Stimulated activated CD8-positive, alpha-beta memory T cell treated with anti-CD3 and anti-CD28 coated beads, Interleukin-7, amount 100 ng/mL, for 24 hours (primary cell): ENCODE data around the gene ANO9.
A peak's percentile ranks its signal among the peaks of the same experiment; 100 is the strongest.
"Not testable (repeated sequence)": the region's sequence is repeated elsewhere in the genome, so short reads cannot be mapped to it uniquely, and the experiment has no call there.

ENCODE experiments used
- DNase-seq: peaks from one replicate; pipeline ENCODE4 v3.0.0-alpha.2; 2020; ENCODE audit warnings: low read depth

Gene ANO9

DNA sequence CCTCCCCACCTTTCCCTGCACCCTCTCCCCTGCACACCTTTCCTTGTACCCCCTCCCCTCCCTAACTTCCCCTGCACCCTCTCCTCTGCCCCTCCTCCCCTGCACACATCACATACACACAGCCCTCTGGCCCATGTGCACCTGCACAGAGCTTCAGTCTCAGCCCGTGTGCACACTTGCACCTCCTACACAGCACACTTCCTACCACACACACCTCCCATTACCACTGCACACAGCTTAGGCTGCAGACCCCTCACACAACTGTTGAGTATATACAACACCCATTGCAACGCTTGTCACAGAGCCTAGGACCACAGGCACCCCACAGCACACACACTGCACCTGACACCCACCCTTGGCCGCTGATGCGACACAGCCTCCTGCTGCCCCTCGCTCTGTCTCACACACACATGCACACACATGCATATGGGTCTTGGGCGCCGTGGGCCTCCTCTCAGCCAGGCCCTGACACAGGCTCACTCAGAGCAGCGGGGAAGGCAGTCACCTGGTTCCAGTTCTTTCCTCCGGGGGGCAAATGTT lies 27.4 kb downstream of the ANO9 start:
- DNase-seq: no peak

DNA sequence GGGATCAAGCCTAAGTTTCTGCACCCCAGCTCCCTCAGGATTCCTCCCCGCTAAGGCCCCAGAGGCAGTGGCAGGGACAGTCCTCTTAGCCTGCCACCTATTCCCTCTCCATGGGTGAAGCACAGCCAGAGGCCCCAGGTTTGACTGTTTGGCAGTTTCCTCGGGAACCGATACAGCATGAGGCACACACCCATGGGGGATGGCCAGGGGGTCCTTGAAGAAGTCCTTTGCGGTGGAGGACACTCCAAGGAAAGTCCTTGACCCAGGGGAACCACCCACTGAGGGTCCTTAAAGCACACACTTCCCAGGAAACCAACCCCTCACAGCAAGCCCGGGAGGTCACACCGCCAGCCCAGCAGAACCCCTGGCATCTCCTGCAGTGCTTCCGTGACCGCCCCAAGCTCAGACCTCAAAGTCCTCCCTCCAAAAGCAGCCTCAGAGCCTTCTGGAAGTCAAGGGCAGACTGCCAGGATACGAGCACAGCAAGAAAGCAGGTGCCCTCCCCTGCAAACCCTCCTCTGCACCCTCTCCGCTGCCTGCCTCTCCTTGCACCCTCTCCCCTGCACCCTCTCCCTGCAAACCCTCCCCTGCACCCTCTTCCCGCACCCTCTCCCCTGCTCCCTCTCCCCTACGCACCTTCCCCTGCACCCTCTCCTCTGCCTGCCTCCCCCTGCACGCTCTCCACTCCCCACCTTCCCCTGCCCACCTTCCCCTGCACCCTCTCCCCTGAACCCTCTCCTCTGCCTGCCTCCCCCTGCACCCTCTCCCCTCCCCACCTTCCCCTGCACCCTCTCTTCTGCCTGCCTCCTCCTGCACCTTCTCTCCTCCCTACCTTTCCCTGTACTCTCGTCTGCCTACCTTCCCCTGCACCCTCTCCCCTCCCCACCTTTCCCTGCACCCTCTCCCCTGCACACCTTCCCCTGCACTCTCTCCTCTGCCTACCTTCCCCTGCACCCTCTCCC lies 28.4 kb downstream of the ANO9 start:
- DNase-seq: no peak

DNA sequence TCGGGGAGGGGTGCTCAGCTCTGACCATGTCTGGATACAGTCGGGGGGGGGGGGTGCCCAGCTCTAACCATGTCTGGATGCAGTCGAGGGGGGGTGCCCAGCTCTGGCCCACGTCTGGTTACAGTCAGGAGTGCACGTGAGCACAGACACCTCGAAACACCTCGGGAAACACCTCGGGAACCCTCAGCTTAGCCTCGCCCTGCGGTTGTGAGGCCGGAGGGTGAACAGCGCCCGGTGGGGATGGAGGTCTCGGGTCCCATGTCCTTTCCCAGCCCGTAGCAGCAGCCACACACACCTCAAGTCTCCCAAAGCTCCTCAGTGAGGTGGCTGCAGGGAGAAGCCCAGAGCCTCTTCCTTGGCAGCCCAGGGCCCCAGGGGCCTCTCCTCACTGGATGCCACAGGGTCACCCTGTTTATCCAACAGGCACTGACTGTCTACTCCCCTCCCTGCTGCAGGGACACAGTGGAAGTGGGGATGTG lies 29.1 kb downstream of the ANO9 start:
- no peak for DNase-seq

DNA sequence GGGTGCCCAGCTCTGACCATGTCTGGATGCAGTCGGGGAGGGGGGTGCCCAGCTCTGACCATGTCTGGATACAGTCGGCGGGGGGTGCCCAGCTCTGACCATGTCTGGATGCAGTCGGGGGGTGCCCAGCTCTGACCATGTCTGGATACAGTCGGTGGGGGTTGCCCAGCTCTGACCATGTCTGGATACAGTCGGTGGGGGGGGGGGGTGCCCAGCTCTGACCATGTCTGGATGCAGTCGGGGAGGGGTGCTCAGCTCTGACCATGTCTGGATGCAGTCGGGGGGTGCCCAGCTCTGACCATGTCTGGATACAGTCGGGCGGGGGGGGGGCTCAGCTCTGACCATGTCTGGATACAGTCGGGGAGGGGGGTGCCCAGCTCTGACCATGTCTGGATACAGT lies 30.3 kb downstream of the ANO9 start:
- not testable (repeated sequence) for DNase-seq

DNA sequence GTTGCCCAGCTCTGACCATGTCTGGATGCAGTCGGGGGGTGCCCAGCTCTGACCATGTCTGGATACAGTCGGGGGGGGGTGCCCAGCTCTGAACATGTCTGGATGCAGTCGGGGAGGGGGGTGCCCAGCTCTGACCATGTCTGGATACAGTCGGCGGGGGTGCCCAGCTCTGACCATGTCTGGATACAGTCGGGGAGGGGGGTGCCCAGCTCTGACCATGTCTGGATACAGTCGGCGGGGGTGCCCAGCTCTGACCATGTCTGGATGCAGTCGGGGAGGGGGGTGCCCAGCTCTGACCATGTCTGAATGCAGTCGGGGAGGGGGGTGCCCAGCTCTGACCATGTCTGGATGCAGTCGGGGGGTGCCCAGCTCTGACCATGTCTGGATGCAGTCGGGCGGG lies 31.1 kb downstream of the ANO9 start:
- not testable (repeated sequence) for DNase-seq

DNA sequence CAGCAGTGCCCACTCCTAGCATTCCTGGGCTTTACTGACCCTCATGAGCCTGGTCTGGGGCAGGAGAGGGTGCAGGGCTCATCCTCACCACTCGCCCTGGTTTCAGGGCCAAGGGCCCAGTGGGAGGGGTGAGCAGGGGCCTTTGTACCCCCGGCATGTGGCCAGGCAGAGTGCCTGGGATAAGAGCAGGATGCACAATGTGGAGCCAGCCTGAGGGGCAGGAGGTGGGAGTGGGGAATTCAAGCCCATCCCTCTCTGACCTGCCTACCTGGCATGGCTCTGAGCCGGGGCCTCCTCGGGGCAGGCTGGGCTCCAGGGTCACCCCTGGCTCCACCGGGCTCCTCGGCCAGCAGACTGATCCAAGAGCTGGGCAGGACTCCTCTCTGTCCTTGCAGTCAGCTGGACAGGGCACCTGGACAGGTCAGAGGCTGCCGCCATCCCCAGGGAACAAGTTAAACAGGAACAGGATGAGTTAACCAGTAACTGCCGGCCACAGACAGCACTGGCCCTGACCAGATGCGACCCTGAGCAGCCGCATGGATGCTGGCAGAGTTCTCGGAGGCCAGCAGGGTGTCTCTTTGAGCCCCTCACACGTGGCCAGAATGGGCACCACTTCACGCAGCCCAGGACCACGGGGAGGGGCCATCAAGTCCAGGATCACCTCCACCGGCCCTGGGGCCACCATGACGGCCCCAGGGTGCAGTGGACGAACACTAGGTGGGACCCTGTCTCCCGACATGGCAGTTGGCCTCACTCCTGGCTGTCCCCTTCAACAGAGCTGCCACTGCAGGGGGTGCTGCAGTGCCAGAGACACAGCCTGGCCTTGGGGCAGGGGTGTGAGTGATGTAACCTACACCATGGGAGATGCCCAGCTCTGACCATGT lies 32.0 kb downstream of the ANO9 start:
- DNase-seq: no peak

DNA sequence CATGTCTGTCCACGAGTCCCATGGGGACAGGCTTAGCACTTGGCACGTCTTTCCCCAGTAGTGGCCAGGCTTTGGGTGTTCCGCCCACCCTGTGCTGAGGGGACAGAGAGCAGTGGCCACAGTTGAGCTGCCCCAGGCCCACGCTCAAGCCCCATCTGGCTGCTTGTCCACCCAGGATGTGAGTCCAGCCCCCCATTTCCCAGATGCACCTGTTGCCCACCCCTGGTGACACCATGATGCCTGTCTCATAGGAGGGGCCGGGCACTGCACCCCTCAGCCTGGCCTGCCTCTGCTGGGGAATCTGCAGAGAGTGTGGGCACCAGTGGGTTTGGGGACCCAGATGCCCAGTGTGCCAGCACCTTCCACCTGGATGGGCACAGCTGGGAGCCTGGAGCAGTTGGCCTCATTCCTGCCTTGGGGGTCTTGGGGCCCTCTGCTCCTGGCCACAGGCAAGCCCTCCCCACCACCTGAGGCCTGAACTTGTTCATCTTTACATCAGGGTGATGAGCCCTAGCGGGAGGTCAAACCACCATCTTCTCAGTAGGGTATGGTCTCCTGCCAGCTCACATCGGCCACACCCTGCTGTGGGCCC lies 32.7 kb downstream of the ANO9 start:
- DNase-seq: no peak

DNA sequence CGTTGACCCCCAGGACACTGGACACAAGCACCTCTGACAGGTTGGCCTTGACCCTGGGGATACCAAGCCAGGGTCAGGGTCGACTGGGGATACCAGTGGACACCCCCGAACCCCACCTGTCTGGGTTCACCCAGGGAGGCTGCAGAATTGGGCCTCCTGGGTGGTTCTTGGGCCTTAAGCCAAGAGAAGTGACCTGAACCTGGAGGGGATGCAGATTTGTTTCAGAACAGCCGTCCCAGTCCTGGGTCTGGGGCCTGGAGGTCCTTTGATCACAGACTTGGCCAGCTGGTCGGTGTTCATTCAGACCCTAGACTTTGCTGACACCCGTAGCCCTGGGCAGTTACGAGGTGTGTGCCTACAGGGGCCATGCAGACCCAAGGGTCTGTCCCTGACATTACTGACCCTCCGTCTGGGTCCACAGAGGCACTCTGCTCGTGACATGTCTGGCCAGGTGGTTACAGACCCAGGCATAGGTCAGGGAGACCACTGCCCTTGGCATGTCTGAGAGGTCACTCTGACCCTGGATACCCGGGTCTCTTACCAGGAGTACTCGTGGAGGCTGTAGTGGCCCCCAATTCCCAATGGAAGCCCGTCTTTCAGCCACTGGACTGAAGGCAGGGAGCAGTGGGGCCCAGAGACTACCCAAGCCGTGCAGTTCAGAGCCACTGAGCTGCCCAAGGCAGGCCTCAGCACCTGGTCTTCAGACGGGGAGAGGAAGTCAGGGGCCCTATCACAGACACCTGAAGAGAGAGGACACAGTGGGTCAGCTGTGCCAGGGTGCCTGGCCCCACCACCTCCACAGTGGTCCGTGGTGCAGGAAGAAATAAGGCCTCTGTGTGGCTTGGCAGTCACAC lies 33.4 kb downstream of the ANO9 start:
- DNase-seq: no peak

DNA sequence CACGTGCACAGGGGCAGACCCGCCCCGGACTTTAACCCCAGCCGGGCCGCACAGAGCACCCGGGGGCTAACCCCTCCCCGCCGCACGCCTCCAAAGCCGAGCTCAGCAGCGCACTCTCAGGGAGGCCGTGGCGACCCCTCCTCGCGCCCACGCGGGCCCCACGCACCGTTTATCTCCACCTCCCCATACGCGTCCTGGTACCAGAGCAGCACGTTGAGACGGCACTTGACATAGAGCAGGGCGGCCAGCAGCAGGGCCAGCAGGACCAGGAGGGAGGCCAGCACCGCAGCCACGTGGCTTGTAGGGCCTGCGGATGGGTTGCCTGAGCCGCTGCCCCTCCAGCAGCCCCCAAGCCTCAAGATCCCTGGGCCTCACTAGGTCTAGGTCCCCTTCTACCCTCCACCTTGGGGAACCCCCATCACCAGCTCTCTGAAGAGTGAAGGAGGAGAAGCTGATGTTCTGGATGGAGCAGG lies 34.1 kb downstream of the ANO9 start:
- no peak for DNase-seq

DNA sequence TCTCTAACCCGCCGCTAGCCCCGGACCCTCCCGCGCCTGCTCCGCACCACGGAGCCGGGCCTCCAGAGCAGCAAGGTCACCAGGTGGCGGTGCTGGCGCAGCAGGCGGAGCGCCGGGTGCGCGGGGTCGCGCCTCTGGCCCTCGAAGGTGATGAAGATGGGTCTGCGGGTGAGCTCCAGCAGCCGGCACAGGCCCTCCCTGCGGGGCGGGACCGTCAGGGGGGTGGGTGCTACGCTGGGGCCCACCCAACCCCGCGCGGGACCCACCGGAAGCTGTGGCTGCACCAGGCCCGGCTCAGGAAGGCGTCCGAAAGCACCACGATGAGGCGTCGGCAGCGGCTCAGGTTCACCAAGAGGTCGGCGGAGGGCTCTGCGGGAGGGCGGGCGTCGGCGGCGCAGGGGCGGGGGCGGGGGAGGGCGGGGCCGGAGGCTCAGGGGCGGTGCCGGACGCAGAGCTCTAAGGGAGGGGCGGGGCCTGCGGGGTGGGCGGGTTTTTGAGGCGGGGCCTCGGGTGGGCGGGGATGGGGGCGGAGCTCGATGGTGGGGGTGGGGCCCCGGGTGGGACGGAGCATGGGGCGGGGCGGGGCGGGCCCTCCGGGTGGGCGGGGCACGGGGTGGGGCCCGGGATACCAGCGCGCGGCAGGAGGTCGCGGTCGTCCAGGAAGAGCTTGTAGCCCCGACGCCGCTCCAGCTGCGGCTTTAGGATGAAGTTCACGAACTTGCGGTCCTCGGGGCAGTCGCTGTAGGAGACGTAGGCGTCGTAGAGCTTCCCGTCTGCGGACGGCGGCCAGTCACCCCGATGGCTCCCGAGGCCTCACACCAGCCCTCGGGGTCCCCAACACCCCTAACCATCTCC lies 34.8 kb downstream of the ANO9 start:
- peak; percentile 77 for DNase-seq

DNA sequence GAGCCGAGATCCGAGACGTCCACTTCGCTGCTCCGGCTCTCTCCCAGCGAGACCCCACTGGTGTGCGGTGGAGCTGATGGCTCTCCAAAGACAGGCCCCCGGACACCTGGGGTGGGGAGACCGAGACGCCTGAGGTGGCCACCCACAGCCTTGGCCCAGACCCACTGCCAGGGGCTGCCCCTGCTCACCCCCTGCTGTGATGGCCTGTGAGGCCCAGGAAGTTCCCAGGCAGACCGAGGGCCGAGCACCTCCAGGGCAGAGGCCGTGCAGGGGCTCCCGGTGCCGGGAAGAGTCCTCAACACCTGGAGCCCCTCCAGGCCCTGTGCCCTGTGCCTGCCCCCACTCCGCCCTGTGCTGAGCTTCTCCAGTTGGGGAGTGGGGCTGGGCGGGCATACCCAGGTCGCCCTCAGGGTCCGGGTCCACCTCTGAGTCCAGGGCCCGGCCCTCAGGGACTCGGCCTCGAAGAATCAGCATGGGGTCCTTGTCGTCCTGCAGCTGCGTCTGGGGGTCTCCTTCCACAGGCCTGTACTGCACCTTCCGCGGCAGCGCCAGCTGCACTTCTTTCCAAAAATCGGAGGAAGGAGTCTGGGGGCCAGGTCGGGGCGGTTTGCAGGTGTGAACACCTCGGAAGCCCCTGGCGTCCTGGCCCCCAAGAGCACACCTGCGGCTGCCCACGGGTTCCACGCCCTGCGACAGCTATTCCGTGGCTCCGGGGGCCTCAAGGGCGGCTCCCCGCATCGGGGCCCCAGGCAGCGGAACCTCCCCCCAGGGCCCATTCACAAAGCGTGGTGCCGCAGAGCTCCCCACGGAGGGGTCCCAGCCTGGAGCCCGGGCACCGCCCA lies 35.6 kb downstream of the ANO9 start:
- no peak for DNase-seq

DNA sequence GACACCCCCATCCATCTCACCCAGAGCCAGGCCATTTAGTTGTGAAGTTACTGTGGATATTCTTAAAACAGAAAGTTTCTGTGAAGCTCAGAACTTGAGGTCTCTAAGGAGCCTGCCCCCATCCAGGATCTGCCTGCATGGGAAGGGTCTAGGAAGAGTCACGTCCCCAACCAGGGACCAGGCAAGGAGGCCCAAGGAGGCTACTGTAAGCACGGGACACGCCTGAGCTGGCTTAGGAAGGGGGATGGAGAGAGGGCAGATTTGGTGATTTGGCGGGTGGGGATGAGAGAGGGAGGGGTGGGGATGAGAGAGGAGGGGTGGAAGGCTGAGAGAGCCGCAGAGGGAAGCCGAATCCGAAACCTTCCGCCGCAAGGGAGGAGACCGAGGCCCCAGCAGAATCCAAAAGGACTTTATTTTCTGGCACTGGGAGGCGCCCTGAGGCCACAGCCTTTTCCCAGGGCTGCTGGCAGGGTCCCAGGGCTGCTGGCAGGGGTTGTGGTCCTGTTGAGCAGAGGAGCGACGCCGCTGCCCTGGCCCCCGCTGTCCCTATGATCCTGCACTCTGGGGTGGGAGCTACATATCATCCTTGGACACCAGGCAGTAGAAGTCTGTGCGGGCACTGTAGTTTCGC lies 36.4 kb downstream of the ANO9 start:
- DNase-seq: no peak

DNA sequence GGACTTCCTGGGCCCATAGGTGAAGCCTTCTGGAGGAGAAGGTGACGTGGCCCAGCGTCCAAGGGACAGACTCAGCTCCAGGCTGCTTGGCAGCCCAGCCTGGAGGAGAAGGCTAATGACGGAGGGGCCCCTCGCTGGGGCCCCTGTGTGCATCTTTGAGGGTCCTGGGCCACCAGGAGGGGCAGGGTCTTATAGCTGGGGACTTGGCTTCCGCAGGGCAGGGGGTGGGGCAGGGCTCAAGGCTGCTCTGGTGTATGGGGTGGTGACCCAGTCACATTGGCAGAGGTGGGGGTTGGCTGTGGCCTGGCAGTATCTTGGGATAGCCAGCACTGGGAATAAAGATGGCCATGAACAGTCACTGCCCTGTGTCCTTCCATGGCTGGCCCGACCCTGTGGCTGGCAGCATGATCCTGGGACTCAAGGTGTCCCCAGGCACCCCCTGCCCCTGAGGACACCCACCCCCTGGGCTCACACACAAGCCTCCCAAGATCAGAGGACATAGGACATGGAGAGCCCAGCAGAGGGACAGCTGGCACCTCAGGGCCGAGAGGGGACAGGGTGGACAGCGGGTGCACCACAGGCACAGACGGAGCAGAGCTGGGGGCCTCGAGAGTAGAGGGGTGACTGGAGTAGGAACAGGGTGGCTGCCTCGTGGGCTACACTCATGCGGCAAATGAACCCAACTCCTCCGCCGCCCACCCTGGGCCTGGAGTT lies 37.1 kb downstream of the ANO9 start:
- no peak for DNase-seq

DNA sequence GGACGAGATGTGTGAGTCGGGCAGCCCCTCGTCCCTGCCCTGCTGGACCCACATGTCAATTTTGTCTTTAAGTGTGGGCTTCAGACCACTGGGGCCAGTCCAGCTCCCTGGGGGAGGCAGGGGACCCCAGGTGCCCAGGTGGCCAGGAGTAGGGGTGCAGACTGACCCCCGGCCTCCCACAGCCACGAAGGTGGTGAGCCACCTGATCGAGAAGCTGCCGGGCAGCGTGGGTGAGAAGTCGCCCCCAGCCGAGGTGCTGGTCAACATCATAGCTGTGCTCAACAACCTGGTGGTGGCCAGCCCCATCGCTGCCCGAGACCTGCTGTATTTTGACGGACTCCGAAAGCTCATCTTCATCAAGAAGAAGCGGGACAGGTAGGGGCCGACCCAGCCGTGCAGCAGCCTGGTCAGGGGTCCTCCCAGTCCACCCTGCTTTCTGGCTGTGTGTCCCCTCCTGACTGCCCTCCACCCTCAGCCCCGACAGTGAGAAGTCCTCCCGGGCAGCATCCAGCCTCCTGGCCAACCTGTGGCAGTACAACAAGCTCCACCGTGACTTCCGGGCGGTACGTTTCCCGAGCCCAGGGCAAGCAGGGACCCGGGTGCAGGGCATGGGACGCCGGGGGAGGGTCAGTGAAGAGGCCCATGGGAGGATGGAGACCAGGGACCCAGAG lies 37.9 kb downstream of the ANO9 start:
- DNase-seq: no peak

DNA sequence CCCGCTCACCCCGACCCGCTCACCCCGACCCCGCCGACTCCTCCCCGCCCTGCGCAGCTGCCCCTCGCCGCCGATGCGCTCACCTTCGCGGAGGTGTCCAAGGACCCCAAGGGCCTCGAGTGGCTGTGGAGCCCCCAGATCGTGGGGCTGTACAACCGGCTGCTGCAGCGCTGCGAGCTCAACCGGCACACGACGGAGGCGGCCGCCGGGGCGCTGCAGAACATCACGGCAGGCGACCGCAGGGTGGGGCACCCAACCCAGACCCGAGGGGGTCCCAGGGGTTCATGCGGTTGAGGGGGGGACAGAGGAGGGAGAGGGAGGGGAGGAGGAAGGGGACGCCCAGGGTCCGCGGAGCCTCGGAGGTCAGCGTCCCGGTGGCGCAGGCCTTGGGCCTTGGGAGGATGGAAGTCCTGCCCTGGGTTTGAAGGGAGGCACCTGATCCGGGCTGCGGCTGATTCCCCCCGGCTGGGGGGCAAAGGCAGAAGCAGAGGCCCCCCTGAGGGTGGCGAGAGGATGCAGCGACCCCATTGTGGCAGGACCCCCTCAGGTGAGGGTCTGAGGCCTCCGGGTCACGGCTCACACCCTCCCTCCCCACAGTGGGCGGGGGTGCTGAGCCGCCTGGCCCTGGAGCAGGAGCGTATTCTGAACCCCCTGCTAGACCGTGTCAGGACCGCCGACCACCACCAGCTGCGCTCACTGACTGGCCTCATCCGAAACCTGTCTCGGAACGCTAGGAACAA lies 38.6 kb downstream of the ANO9 start:
- no peak for DNase-seq

DNA sequence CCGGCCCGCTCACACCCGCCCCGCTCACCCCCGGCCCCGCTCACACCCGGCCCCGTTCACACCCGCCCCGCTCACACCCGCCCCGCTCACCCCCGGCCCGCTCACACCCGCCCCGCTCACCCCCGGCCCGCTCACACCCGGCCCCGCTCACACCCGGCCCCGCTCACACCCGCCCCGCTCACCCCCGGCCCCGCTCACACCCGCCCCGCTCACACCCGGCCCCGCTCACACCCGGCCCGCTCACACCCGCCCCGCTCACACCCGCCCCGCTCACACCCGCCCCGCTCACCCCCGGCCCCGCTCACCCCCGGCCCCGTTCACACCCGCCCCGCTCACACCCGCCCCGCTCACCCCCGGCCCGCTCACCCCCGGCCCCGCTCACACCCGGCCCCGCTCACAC lies 40.6 kb downstream of the ANO9 start:
- DNase-seq: not testable (repeated sequence)

DNA sequence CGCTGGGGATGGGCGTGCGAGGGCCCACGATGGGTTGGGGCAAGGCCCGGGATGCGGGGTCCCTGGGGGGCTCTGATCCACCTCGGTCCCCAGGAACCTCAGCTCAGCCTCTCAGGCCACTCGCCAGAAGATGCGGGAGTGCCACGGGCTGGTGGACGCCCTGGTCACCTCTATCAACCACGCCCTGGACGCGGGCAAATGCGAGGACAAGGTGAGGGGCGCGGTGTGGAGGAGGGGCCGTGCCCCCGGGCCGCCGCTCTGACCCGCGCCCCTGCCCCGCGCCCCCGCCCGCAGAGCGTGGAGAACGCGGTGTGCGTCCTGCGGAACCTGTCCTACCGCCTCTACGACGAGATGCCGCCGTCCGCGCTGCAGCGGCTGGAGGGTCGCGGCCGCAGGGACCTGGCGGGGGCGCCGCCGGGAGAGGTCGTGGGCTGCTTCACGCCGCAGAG lies 41.5 kb downstream of the ANO9 start:
- no peak for DNase-seq
